Measurements from ENCODE around the gene CALR.

- no peak for TF ChIP-seq EZH2 (IDR thresholded peaks at IDR 0.05; ENCODE audit: insufficient read depth, poor library complexity, severe bottlenecking)
- TF ChIP-seq EZH2phosphoT487 (IDR thresholded peaks at IDR 0.05; ENCODE audit: insufficient read depth, low read depth) = no peak
Measured at GRCh38 chr19:12959481-12959880, 21.1 kb downstream of the CALR start.
